Measurements from ENCODE around the gene CFAP141.

CFAP141 gene

GRCh38 chr1:154223621-154224020 lies 17.5 kb upstream of the CFAP141 start:
- TF ChIP-seq SIN3A (IDR thresholded peaks at IDR 0.05; ENCODE audit: borderline replicate concordance, insufficient read depth, low read length) (no peak), POLR2AphosphoS5 (IDR thresholded peaks at IDR 0.05; ENCODE audit: low read depth, low read length) (no peak), TAF1 (IDR thresholded peaks at IDR 0.05; ENCODE audit: borderline replicate concordance, insufficient read depth, low read length) (no peak), FOXP2 (optimal IDR thresholded peaks at IDR 0.05; ENCODE audit: borderline replicate concordance, extremely low read depth, extremely low read length, insufficient read depth) (no peak)
- TF ChIP-seq, protein P1, sequence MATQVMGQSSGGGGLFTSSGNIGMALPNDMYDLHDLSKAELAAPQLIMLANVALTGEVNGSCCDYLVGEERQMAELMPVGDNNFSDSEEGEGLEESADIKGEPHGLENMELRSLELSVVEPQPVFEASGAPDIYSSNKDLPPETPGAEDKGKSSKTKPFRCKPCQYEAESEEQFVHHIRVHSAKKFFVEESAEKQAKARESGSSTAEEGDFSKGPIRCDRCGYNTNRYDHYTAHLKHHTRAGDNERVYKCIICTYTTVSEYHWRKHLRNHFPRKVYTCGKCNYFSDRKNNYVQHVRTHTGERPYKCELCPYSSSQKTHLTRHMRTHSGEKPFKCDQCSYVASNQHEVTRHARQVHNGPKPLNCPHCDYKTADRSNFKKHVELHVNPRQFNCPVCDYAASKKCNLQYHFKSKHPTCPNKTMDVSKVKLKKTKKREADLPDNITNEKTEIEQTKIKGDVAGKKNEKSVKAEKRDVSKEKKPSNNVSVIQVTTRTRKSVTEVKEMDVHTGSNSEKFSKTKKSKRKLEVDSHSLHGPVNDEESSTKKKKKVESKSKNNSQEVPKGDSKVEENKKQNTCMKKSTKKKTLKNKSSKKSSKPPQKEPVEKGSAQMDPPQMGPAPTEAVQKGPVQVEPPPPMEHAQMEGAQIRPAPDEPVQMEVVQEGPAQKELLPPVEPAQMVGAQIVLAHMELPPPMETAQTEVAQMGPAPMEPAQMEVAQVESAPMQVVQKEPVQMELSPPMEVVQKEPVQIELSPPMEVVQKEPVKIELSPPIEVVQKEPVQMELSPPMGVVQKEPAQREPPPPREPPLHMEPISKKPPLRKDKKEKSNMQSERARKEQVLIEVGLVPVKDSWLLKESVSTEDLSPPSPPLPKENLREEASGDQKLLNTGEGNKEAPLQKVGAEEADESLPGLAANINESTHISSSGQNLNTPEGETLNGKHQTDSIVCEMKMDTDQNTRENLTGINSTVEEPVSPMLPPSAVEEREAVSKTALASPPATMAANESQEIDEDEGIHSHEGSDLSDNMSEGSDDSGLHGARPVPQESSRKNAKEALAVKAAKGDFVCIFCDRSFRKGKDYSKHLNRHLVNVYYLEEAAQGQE (IDR thresholded peaks at IDR 0.05; ENCODE audit: insufficient read depth in 1 of 2, low read depth in 2 of 2, low read length in 2 of 2) = no peak

DNA sequence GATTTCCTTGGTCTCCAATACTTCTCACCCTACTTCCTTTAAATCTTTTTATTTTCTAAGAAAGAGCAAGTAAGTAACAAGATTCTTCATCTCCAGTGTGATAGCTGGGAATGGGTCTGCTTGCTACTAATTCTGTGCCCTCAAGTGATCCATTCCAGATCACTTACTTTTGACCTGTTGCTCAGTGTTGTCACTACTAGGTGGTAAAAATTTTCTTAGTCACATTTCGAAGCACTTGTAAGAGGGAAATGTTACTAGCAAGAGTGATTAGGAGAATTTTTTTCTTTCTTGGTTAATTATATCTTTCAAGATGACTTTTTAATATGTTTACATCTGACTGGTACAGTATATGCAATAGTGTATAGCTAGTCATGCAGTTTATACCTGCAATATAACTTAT lies 16.8 kb upstream of the CFAP141 start:
- TF ChIP-seq TAF1 (IDR thresholded peaks at IDR 0.05; ENCODE audit: borderline replicate concordance, insufficient read depth, low read length) (no peak), SIN3A (IDR thresholded peaks at IDR 0.05; ENCODE audit: borderline replicate concordance, insufficient read depth, low read length) (no peak), FOXP2 (optimal IDR thresholded peaks at IDR 0.05; ENCODE audit: borderline replicate concordance, extremely low read depth, extremely low read length, insufficient read depth) (no peak), POLR2AphosphoS5 (IDR thresholded peaks at IDR 0.05; ENCODE audit: low read depth, low read length) (no peak)
- TF ChIP-seq, protein P1 (IDR thresholded peaks at IDR 0.05; ENCODE audit: insufficient read depth in 1 of 2, low read depth in 2 of 2, low read length in 2 of 2) = no peak

GRCh38 chr1:154222518-154222917 lies 16.4 kb upstream of the CFAP141 start:
- TF ChIP-seq TAF1 (IDR thresholded peaks at IDR 0.05; ENCODE audit: borderline replicate concordance, insufficient read depth, low read length) (no peak), SIN3A (IDR thresholded peaks at IDR 0.05; ENCODE audit: borderline replicate concordance, insufficient read depth, low read length) (no peak), FOXP2 (optimal IDR thresholded peaks at IDR 0.05; ENCODE audit: borderline replicate concordance, extremely low read depth, extremely low read length, insufficient read depth) (no peak), POLR2AphosphoS5 (IDR thresholded peaks at IDR 0.05; ENCODE audit: low read depth, low read length) (no peak)
- TF ChIP-seq, protein P1 (IDR thresholded peaks at IDR 0.05; ENCODE audit: insufficient read depth in 1 of 2, low read depth in 2 of 2, low read length in 2 of 2) = no peak

- no peak; the same call in 1 of the 2 replicates for TF ChIP-seq TAF1 (IDR thresholded peaks at IDR 0.05; ENCODE audit: borderline replicate concordance, insufficient read depth, low read length)
- peak; percentile 51; the same call in 1 of the 2 replicates for TF ChIP-seq POLR2AphosphoS5 (IDR thresholded peaks at IDR 0.05; ENCODE audit: low read depth, low read length)
These were observed 15.3 kb upstream of the CFAP141 start for GRCh38 chr1:154221278-154222001.

GRCh38 chr1:154220970-154221277 lies 14.8 kb upstream of the CFAP141 start:
- TF ChIP-seq, protein P1 (IDR thresholded peaks at IDR 0.05; ENCODE audit: insufficient read depth in 1 of 2, low read depth in 2 of 2, low read length in 2 of 2) = no peak
- TF ChIP-seq FOXP2 (optimal IDR thresholded peaks at IDR 0.05; ENCODE audit: borderline replicate concordance, extremely low read depth, extremely low read length, insufficient read depth) (no peak), POLR2AphosphoS5 (IDR thresholded peaks at IDR 0.05; ENCODE audit: low read depth, low read length) (no peak; the same call in 1 of the 2 replicates), TAF1 (IDR thresholded peaks at IDR 0.05; ENCODE audit: borderline replicate concordance, insufficient read depth, low read length) (no peak; the same call in 1 of the 2 replicates), SIN3A (IDR thresholded peaks at IDR 0.05; ENCODE audit: borderline replicate concordance, insufficient read depth, low read length) (no peak)

Measured in PFSK-1 (cell line).